ENCODE measurements around the gene NDUFA11. TPM values are rescaled to one million over a fixed set of nuclear protein-coding genes. Genes with fewer than 3 reads are reported as not detected.

NDUFA11 gene
- total RNA-seq, 2 donors from 2014 or later = 503 to 537 TPM

Other genes with a start within 250 kb of the NDUFA11 start
- gene MICOS13, start 223.3 kb downstream of the NDUFA11 start, total RNA-seq = 100 to 1,000 TPM; 127 to 142 TPM
- gene HSD11B1L, start 222.8 kb downstream of the NDUFA11 start, total RNA-seq = 1 to 10 TPM; 4.0 to 4.4 TPM
- gene RPL36, start 213.5 kb downstream of the NDUFA11 start, total RNA-seq = 100 to 1,000 TPM; 500 to 504 TPM
- gene LONP1, start 183.6 kb downstream of the NDUFA11 start, total RNA-seq = 10 to 100 TPM; 51.4 to 57.1 TPM
- not detected for gene CATSPERD, start 183.2 kb downstream of the NDUFA11 start, total RNA-seq
- 1 to 10 TPM in 1 of 2 donors, under 1 TPM in 1; 0.47 to 1.7 TPM for gene PRR22, start 119.0 kb downstream of the NDUFA11 start, total RNA-seq
- 10 to 100 TPM; 15.3 to 28.2 TPM for gene DUS3L, start 112.6 kb downstream of the NDUFA11 start, total RNA-seq
- 10 to 100 TPM; 28.7 to 29.6 TPM for gene NRTN, start 98.7 kb downstream of the NDUFA11 start, total RNA-seq
- not detected for gene FUT6, start 64.1 kb downstream of the NDUFA11 start, total RNA-seq
- gene FUT3, start 52.3 kb downstream of the NDUFA11 start, total RNA-seq = not detected
- not detected for gene FUT5, start 33.2 kb downstream of the NDUFA11 start, total RNA-seq
- gene VMAC, start 1.1 kb upstream of the NDUFA11 start, total RNA-seq = 1 to 10 TPM; 1.9 to 3.3 TPM
- gene CAPS, start 10.5 kb upstream of the NDUFA11 start, total RNA-seq = 1 to 10 TPM; 6.6 to 6.9 TPM
- 10 to 100 TPM; 44.7 to 52.7 TPM for gene RANBP3, start 74.3 kb upstream of the NDUFA11 start, total RNA-seq
- 10 to 100 TPM; 10.5 to 11.5 TPM for gene RFX2, start 206.7 kb upstream of the NDUFA11 start, total RNA-seq
- gene ACSBG2, start 231.9 kb upstream of the NDUFA11 start, total RNA-seq = not detected